ENCODE results near the gene SFTA2. TPM values are rescaled to one million over a fixed set of nuclear protein-coding genes. Genes with fewer than 3 reads are reported as not detected.

SFTA2 gene
- total RNA-seq, 4 donors from 2014 or later = not detected

GRCh38 chr6:30882759-30883684 lies 48.9 kb downstream of the SFTA2 start:
- Histone ChIP-seq H3K27me3 (no peaks in the 10 kb centered on the region), H3K9me3 (no peaks in the 10 kb centered on the region), H3K36me3 (no peaks in the 10 kb centered on the region), H3K4me3 (peak overlapping the region; percentile 82), H3K4me1 (peaks cover 56% of the 10 kb centered on the region), H3K27ac (peak overlapping the region; percentile 98)
- TF ChIP-seq POLR2AphosphoS5 (IDR thresholded peaks at IDR 0.05) (no peak), POLR2A (IDR thresholded peaks at IDR 0.05) (no peak), CTCF (IDR thresholded peaks at IDR 0.05) (no peak), EP300 (IDR thresholded peaks at IDR 0.05) (no peak)
- WGBS = 34% methylated on average over 13 of the region's 15 CpGs
- no peak for DNase-seq (ENCODE audit: low spot score in 2 of 2)

- peak overlapping the region; percentile 82 for H3K4me3 ChIP-seq
- H3K9me3 ChIP-seq = no peaks in the 10 kb centered on the region
- WGBS = 41% methylated on average over 8 of the region's 8 CpGs
- no peaks in the 10 kb centered on the region for H3K36me3 ChIP-seq
- TF ChIP-seq POLR2AphosphoS5 (IDR thresholded peaks at IDR 0.05) = no peak
- no peak for TF ChIP-seq EP300 (IDR thresholded peaks at IDR 0.05)
- TF ChIP-seq POLR2A (IDR thresholded peaks at IDR 0.05) = no peak
- TF ChIP-seq CTCF (IDR thresholded peaks at IDR 0.05) = no peak
- peaks cover 61% of the 10 kb centered on the region for H3K4me1 ChIP-seq
- DNase-seq (ENCODE audit: low spot score in 2 of 2) = no peak
- no peaks in the 10 kb centered on the region for H3K27me3 ChIP-seq
- H3K27ac ChIP-seq = peak overlapping the region; percentile 98
Observed at GRCh38 chr6:30882204-30882758, 49.7 kb downstream of the SFTA2 start.

GRCh38 chr6:30881392-30882203 lies 50.4 kb downstream of the SFTA2 start:
- WGBS = 84% methylated on average over 14 of the region's 14 CpGs
- H3K27ac ChIP-seq = peak overlapping the region; percentile 98
- DNase-seq (ENCODE audit: low spot score in 2 of 2) = no peak
- no peak overlapping the region for H3K4me3 ChIP-seq
- H3K9me3 ChIP-seq = no peaks in the 10 kb centered on the region
- no peaks in the 10 kb centered on the region for H3K27me3 ChIP-seq
- H3K4me1 ChIP-seq = peaks cover 61% of the 10 kb centered on the region
- H3K36me3 ChIP-seq = no peaks in the 10 kb centered on the region
- TF ChIP-seq CTCF (IDR thresholded peaks at IDR 0.05) (no peak), EP300 (IDR thresholded peaks at IDR 0.05) (no peak), POLR2A (IDR thresholded peaks at IDR 0.05) (no peak), POLR2AphosphoS5 (IDR thresholded peaks at IDR 0.05) (no peak)

Other genes starting within 250 kb of the SFTA2 start
- 10 to 100 TPM; 25.2 to 31.0 (median 29.2) TPM for gene PPP1R18, start 245.5 kb downstream of the SFTA2 start, total RNA-seq
- gene NRM, start 241.2 kb downstream of the SFTA2 start, total RNA-seq = 1 to 10 TPM; 2.3 to 9.0 (median 6.8) TPM
- gene MDC1, start 214.9 kb downstream of the SFTA2 start, total RNA-seq = 10 to 100 TPM; 10.4 to 27.0 (median 16.3) TPM
- 100 to 1,000 TPM; 166 to 348 (median 244) TPM for gene TUBB, start 211.8 kb downstream of the SFTA2 start, total RNA-seq
- 10 to 100 TPM; 28.4 to 60.8 (median 45.5) TPM for gene FLOT1, start 189.5 kb downstream of the SFTA2 start, total RNA-seq
- gene IER3, start 187.6 kb downstream of the SFTA2 start, total RNA-seq = 10 to 100 TPM; 22.0 to 86.2 (median 45.8) TPM
- gene DDR1, start 47.7 kb downstream of the SFTA2 start, total RNA-seq = 100 to 1,000 TPM; 161 to 210 (median 188) TPM
- 10 to 100 TPM; 10.5 to 33.5 (median 11.3) TPM for gene GTF2H4, start 24.0 kb downstream of the SFTA2 start, total RNA-seq
- gene VARS2, start 17.9 kb downstream of the SFTA2 start, total RNA-seq = 10 to 100 TPM; 12.6 to 22.0 (median 19.2) TPM
- not detected for gene MUCL3, start 8.8 kb upstream of the SFTA2 start, total RNA-seq
- under 1 TPM in 1 of 4 donors, not detected in 3; 0.38 TPM for gene MUC21, start 51.5 kb upstream of the SFTA2 start, total RNA-seq
- gene MUC22, start 78.3 kb upstream of the SFTA2 start, total RNA-seq = under 1 TPM in 1 of 4 donors, not detected in 3; 0.18 TPM
- 10 to 100 TPM in 2 of 4 donors, 1 to 10 TPM in 2; 5.5 to 20.7 (median 8.8) TPM for gene C6orf15, start 180.4 kb upstream of the SFTA2 start, total RNA-seq
- gene PSORS1C1, start 182.6 kb upstream of the SFTA2 start, total RNA-seq = 10 to 100 TPM in 1 of 4 donors, 1 to 10 TPM in 3; 4.1 to 15.8 (median 5.5) TPM
- 100 to 1,000 TPM in 3 of 4 donors, 10 to 100 TPM in 1; 16.3 to 598 (median 403) TPM for gene CDSN, start 188.3 kb upstream of the SFTA2 start, total RNA-seq
- gene PSORS1C2, start 206.9 kb upstream of the SFTA2 start, total RNA-seq = 10 to 100 TPM in 3 of 4 donors, 1 to 10 TPM in 1; 5.9 to 63.0 (median 27.8) TPM
- 10 to 100 TPM; 10.7 to 33.4 (median 16.5) TPM for gene CCHCR1, start 225.6 kb upstream of the SFTA2 start, total RNA-seq
- 10 to 100 TPM; 14.8 to 24.3 (median 23.8) TPM for gene TCF19, start 226.4 kb upstream of the SFTA2 start, total RNA-seq
- gene POU5F1, start 238.5 kb upstream of the SFTA2 start, total RNA-seq = 10 to 100 TPM in 1 of 4 donors, 1 to 10 TPM in 2, under 1 TPM in 1; 0.85 to 13.0 (median 7.7) TPM